T-helper 1 cell treated with Interleukin-12 subunit alpha and Interleukin-12 subunit beta and Interleukin-4 antibody, amounts not matched to agents 30 ng/mL and 1 ng/mL, for 36 hours (primary cell): ENCODE results near the gene PRKAR1B. TPM values are rescaled to one million over a fixed set of nuclear protein-coding genes. Genes with fewer than 3 reads are reported as not detected.
"Not testable (repeated sequence)": the region's sequence is repeated elsewhere in the genome, so short reads cannot be mapped to it uniquely, and the experiment has no call there.

Source experiments
- intact Hi-C: fragments of 100-400 bp; cut with micrococcal nuclease; formaldehyde crosslinking; loops from one replicate; pipeline ENCODE4 v1.15.1; 2024
- total RNA-seq: library from RNA; stranded (reverse); gene quantifications from 2 replicates; pipeline ENCODE4 v1.2.3, GENCODE V29; 2022

Gene PRKAR1B
- total RNA-seq, 1 donor from 2014 or later, result 25.2 TPM

GRCh38 chr7:759569-759968 lies 32.5 kb upstream of the PRKAR1B start:
- intact Hi-C loops, result no loop called here

GRCh38 chr7:757741-758163 lies 30.7 kb upstream of the PRKAR1B start:
- intact Hi-C loops, result no loop called here

- intact Hi-C loops, result no loop called here
These were observed 30.0 kb upstream of the PRKAR1B start for GRCh38 chr7:756928-757560.

GRCh38 chr7:756231-756927 lies 29.3 kb upstream of the PRKAR1B start:
- intact Hi-C loops, result no loop called here

GRCh38 chr7:755413-755805 lies 28.3 kb upstream of the PRKAR1B start:
- intact Hi-C loops, result no loop called here

GRCh38 chr7:754531-755412 lies 27.7 kb upstream of the PRKAR1B start:
- intact Hi-C loops, result no loop called here

GRCh38 chr7:753190-753589 lies 26.1 kb upstream of the PRKAR1B start:
- intact Hi-C loops, result no loop called here

GRCh38 chr7:752256-752655 lies 25.2 kb upstream of the PRKAR1B start:
- intact Hi-C loops, result not testable (repeated sequence)

GRCh38 chr7:751826-752225 lies 24.7 kb upstream of the PRKAR1B start:
- intact Hi-C loops, result no loop called here

- intact Hi-C loops, result no loop called here
These were observed 23.2 kb upstream of the PRKAR1B start for GRCh38 chr7:750111-750905.

GRCh38 chr7:749140-749551 lies 22.1 kb upstream of the PRKAR1B start:
- intact Hi-C loops, result no loop called here

GRCh38 chr7:748446-748845 lies 21.4 kb upstream of the PRKAR1B start:
- intact Hi-C loops, result no loop called here

GRCh38 chr7:747186-747585 lies 20.1 kb upstream of the PRKAR1B start:
- intact Hi-C loops, result no loop called here

- intact Hi-C loops, result no loop called here
These were observed 19.3 kb upstream of the PRKAR1B start for GRCh38 chr7:746155-747061.

GRCh38 chr7:745431-746154 lies 18.5 kb upstream of the PRKAR1B start:
- intact Hi-C loops, result no loop called here

- intact Hi-C loops, result no loop called here
These were observed 17.9 kb upstream of the PRKAR1B start for GRCh38 chr7:744854-745430.

- intact Hi-C loops, result not testable (repeated sequence)
These were observed 17.0 kb upstream of the PRKAR1B start for GRCh38 chr7:744128-744520.

GRCh38 chr7:743341-744127 lies 16.5 kb upstream of the PRKAR1B start:
- intact Hi-C loops, result not testable (repeated sequence)
